Left forelimb (tissue), 1 donor: ENCODE results near the gene MCM9.
"Not testable (repeated sequence)": the region's sequence is repeated elsewhere in the genome, so short reads cannot be mapped to it uniquely, and the experiment has no call there.

Experiments
- DNase-seq: peaks from one replicate; pipeline ENCODE4 v3.0.0-alpha.2; 2018; ENCODE audit warnings: low spot score

MCM9 gene

DNA sequence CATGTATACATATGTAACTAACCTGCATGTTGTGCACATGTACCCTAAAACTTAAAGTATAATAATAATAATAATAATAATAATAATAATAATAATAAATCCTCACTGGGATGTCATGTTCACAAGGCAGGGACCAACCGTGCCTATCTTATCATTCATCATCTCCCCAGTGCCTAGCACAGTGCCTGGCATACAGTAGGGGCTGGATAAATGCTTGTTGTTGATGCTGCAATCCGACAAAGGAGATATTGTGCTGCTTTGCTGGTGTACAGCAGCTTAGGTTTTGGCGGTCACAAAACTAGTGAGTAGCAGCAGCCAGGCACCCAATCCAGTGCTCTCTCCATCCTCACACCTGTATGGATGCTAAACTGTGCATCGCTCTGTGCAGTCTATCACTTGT, 135.1 kb downstream of the MCM9 start:
- DNase-seq, result no peak

DNA sequence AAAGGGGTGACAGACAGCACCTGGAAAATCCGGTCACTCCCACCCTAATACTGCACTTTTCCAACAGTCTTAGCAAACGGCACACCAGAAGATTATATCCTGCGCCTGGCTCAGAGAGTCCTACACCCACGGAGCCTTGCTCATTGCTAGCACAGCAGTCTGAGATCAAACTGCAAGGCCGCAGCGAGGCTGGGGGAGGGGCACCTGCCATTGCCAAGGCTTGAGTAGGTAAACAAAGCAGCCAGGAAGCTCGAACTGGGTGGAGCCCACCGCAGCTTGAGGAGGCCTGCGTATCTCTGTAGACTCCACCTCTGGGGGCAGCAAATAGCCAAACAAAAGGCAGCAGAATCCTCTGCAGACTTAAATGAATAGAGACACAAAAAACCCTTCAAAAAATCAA, 138.4 kb downstream of the MCM9 start:
- not testable (repeated sequence) for DNase-seq

DNA sequence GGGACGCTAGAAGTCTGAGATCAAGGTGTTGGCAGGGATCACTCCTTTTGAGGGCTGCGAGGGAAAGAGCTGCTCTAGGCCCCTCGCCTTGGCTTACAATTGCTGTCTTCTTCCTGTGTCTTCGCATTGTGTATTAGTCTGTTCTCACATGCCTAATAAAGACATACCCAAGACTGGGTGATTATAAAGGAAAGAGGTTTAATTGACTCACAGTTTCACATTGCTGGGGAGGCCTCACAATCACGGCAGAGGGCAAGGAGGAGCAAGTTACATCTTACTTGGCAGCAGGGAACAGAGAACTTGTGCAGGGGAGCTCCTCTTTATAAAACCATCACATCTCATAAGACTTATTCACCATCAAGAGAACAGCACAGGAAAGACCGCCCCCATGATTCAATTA, 143.5 kb downstream of the MCM9 start:
- DNase-seq, result no peak

DNA sequence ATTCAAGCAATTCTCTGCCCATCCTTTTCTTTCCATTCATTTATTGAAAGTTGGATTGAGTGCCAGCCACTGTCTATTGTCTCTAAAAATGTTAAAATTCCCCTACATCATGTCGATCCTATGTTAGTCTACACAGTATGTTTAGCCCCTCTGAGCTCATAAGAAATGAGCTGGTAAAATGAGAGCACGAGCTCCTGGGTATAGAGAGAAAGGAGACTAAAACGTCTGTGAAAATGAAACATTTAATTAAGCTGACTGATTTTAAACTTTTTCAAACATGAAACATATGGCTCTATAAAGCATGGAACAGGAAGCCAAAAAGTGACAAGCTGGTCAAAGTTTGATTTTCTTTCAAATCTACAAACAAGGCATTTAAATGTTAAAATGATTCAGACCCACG, 145.0 kb downstream of the MCM9 start:
- DNase-seq, result no peak

DNA sequence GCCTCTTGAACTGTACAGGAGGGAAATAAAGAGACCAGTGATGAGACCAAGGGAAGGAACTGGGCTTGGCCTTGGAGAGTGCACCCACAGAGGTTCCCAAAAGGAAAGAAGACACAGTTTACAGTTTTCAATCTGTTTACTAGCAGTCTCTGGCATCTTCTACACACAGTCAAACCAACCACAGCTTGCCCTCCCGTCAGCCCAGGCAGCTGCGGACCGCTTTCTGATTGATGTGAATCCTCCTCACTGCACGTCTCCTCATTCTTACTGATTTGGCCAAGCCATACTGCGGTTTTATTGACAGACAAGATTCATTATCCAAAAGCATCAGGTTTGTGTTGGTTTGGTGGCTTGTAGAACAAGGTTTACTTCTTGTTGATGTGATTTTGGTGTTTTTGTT, 145.5 kb downstream of the MCM9 start:
- no peak for DNase-seq

DNA sequence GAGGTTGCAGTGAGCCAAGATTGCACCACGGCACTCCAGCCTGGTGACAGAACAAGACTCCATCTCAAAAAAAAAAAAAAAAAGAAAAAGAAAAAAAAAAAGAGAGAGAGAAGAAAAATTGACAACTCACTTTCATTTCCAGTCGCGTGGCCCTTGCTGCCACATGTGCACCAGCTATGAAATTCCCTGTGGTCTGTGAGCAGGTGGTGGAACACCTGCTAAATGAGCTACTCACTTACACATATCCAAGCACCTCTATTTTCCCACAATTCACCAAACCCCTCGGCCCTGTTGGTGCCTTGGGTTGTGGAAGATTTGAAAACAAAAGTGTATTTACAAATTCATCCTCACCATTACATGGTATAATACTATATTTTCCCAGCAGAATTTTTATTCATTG, 146.3 kb downstream of the MCM9 start:
- DNase-seq, result no peak

DNA sequence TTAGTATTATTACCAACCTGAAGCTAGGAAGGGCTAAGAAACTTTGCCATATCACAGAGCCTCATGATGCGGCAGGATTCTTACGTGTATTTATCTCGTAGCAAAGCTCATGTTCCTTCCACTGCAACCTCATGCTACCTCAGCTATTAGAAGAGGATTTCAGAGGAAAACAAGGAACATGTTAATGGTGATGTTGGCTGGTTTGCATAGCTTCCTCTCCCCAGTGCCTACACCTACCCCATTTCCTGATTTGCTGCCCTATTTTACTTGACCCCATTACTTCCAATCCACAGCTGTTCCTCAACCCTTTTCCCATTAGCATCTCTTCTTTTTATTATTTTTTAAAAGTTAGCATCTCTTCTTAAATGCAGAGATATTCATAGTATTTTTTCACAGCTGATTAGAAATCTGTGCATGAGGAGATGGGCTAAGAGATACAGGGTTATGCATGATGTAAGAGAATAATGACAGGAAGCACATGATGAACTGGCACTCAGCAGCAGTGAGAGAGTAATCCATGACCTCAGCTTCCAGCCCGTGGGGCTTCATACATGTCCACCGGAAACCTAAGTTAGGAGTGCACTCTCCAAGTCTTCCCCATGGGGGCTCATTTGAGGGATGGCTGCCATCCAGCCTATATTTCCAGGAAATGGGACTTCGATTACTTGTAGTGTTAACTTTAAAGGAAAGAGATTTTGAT, 147.1 kb downstream of the MCM9 start:
- DNase-seq, result peak; percentile 71

DNA sequence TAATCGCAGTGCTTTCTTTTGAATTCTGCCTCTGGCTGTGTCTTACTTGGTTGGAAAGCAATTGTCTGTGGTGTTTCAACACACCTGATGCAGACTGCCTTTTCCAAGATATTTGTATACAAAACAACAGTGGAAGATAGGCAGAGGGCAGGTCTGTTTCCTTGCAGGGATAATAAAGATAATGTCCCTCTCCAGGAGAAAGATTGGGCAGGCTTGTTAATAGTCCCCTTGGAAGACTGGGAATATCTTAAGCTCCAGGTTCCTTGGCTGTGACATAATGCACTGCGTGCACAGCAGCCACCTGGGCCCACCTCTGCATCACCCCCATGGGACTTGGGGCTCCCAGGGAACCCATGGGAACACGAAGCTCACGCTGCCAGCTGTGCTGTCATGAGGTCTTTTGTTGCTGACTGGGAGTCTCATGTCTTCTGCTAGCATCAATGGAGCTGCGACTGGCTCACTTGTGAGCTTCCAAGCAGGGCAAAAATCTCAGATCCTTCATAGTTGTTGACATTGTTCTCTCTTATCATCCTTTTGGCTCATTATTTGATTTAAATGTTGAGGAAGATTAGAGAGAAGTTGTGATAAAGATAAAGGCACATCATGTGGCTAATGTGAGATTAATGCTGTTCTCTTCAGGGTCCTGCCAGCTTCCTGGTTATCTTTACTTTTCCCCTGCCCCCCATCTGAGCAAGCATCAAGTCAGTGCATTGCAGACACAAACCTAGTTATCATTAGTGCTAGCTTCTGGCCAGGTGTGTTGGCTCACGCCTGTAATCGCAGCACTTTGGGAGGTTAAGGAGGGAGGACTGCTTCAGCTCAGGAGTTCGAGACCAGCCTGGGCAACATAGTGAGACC, 148.1 kb downstream of the MCM9 start:
- no peak for DNase-seq

DNA sequence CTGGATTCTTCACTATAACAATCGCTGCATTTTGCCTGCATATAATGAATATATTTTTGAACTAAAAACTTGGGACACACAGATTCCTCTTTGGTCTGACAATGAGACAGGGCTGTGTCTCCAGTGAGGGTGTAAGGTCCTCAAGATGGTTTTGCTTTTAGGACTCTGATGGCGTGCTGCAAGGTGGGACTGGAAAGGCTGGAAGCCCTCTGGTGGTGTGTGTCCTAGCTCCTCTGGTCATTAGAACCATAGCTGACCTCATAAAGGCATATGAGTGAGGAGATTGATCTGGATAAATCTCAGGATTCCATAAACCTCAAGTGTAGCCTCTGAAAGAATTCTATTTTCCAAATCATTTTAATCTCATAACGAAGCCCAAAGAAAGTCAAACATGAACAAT, 149.4 kb downstream of the MCM9 start:
- no peak for DNase-seq

DNA sequence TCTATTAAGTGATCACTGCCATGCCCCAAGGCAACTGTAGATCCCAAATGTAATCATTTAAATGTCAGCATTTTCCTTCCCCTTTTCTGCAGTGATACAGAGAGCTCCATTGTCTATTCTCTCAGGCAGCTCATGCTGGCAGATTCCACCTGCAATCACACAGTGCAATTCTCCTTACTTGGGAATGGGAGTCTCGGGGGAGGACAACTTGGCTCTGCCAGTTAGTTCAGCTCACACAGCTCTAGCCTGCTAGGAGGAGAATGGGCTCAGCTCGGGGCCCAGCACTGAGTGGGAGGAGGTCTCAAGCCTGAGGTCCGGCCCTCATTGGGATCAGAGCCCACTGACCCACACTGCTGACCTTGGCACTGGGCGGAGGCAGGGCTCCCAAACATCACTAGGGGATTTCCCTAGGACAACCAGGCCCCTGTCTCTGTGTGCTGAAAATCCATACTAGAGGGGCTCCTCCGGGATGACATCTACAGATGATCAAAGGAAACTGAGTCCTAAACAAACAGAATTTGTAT, 150.3 kb downstream of the MCM9 start:
- DNase-seq, result no peak

DNA sequence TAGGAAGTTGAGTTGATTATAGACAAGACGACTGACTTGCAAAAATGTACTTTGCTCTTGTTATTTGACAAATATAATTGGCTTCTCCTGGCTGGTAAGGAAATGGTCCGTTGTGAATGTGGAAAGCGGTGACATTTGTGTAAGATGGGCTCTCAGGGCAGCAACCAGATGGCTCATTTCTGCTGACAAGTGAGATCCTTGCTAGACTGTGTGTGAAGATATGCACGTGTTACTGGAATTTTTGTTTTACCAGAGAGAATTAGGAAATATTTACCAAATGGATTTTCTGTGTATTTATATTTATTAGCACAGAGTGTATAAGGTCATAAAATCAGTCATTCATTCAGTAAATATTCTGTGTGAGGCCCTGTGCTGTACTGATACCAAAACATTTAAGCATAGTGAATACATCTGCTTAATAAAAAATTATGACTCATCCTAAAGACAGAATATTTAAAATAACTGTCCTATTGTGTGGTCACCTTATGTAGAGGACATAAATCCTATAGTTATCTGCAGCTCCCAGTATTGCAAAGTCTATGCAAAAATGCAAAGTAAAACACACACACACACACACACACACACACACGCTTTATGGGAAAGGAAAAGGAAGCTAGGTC, 150.9 kb downstream of the MCM9 start:
- no peak for DNase-seq

DNA sequence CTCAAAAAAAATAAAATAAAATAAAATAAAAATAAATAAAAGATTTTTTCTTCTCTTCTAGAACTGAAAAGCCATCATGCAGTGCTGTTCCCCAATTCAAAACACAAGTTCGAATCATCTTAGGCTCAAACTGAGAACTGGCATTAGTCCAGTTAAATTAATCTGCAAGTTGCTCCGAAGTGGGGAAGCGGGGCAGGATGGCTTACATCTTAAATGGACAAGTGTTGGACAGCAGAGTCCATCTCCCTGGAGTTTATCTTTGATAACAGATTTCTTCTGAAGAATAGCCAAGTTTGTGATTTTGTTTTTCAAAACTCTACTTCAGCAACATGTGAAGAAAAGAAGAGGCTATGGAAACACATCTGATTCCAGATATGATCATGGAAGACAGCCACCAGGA, 152.3 kb downstream of the MCM9 start:
- no peak for DNase-seq

DNA sequence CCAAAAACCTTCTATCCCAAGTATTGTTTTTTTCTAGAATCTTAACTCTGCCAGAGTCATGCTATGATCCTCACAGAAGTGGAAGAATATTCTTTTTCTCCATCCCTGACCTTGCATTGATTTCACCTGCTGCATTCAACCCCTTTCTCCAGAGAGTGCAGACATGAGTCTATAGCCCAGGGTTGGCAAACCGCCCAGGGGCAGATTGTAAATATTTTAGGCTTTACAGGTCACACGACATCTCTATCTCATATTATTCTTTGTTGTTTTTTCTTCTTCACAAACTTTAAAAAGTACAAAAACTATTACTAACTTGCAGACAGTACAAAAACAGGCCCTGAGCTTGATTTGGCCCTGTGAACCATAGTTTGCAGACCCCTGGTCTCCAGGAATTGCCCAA, 153.1 kb downstream of the MCM9 start:
- DNase-seq, result no peak

DNA sequence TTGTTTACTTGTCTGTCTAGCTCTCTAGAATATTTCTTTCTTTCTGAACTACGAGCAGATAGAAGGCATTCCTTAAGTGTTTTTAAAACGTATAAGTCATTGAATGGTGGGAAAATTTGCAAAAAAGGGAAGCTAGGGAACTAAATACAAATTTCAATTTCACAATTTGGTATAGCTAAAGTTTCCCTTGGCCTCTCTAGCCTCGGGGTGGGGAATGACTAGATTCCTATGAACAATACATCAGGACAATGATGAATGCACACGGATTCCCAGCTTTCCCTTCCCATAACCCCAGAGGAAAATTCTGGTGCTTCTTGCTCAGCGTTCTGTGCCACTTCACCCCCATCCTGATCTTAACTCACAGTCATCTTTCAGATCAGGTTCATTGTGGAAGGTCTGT, 154.3 kb downstream of the MCM9 start:
- DNase-seq, result no peak

DNA sequence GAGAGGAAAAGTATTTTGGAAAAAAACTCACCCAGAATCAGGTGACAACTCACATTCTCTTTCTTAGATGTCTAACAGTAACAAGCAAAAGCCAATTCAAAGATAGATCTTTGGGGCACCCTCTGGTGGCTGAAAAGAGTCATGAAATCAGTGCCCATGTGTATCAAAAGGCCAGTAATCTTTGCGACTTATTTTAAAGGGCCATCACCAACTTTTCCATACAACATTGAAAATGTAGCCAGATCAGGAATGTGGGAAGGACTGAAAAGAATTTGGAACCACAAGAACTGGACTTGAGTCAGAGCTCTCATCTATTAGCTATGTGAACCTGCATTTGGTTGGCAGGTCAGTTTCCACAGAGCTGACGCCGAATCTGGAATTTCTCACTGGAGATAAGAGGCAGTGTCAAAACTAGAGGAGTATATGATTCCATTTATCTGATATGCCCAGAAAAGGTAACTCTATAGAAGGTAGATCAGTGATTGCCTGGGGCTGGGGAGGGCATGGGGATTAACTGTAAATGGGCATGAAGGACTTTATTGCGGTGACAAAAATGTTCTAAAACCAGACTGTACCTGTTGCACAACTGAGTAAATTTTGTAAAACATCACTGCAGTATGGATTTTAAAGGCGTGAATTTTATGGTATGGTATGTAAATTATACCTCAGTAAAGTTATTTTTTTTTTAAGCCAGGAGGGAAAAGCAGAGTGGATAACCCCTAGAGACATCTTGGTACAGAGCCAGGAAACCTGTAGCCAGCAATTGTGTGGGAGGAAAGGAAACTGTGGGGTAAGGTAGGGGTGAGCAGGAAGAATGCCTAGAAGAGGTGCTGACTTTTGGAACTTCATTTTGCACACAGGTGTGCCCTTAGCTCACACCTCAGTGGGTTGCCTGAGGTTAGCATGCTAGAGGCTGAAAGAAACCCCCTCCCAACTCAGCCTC, 158.1 kb downstream of the MCM9 start:
- no peak for DNase-seq

DNA sequence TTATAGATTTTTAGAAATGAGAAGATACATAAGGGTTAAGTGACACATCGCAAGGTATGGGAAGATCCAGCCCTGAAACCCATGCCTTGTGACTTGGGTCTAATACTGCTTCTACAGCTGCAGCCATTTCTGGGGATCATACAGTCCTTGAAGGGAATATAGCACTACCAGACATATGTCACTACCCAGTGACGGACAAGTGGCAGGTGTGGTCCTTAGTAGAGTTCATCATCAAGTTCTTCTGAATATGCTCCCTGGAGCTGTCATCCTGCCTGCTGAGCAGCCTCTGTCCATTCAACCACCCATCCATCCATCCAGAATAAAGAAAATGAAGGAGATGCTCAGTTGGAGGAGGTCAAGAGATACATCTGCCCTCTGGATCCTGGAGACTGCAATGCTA, 159.6 kb downstream of the MCM9 start:
- no peak for DNase-seq

DNA sequence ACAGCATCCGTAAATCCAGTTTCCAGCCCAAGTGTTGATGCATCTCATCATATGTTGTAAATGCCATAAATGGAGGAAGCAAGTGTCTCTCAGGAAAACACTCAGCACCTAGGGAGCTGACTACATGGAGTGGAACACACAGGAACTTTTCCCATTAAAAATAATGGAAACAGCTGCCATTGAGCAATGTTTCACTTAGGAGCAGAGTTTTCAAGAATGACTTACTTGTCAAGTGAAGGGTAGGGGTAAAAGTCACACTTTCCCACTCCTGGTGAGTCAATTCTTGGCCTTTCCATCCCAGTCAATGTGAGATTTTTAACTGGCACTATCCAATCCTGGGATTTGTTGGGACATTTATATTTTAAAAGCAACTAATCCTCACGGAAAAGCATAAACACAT, 160.4 kb downstream of the MCM9 start:
- no peak for DNase-seq

DNA sequence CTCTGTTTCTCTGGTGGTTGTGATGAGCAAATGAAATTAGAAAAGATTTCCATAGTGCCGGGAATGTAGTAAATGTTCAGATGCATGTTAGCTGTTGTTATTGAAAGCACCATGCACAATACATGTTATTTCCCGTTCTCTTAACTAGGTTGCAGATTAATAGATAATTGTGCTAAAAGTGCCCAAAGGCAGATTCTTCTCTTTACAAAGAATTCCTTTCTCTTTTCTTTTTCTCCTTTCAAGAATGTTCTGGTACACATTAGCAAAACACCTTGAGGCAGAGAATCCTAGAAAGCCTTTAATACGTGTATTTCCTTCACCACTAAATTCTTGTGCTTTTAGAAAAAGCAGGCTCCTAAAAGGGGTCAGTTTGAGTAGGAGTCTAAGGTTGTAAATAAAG, 162.1 kb downstream of the MCM9 start:
- no peak for DNase-seq

DNA sequence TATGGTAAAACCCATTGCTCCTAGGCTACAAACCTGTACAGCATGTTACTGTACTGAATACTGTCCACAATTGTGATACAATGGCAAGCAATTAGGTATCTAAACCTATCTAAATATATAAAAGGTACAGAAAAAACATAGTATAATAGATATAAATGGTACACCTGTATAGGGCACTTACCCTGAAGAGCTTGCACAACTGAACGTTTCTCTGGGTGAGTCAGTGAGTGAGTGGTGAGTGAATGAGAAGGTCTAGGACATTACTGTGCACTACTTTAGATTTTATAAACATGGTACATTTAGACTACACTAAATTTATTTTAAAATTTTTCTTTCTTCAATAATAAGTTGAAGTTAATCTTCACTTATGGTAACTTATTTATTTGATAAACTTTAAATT, 163.7 kb downstream of the MCM9 start:
- DNase-seq, result no peak

DNA sequence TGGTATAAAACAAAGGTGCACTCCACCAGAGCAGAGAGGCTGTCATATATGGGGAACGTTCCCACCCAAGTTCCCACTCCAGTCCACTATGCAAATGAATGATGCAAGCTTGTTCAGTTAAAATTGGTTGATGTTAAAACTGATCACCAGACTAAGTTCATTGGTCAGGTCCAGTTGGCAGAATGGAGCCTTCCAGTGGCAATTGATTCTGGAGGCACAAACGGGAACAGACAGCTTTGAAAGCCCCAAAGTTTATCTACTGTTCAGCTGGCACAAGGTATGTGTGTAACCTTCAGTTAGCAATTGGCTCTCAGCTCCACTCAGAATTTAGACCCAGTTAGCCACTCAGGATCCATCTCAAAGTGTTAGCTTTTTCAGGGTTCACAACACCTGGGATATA, 164.1 kb downstream of the MCM9 start:
- DNase-seq, result no peak

DNA sequence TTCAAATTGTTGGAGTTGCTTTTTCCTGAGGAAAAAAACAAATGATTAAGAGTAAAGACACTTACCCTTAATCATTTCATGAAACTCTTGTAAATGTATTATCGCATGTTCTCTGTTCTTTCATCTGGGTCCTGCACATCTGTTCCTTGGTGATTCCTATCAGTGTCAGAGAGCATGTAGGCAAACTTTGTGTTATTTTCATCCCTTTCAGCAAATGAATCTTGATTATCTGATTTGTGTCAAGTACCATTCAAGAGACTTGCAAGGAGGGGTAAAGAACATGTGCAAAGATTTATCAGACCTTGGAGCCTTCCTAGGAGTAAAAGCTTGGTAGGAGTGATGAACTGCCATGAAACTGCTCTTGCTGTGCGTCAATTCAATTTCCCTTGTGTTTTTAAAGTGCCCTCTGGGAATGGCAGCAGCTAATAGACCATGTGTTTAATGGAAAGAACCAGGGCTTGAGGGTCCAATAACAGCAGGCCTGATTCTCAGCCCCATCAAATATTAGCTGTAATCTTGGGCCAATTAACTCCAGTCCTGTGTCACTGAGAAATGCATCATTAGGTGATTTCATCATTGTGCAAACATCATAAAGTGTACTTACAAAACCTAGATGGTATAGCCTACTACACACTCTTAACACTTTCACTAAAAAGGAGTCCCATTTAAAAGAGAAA, 164.7 kb downstream of the MCM9 start:
- no peak for DNase-seq
